Measurements from ENCODE around the gene NRG2. TPM values are rescaled to one million over a fixed set of nuclear protein-coding genes. Genes with fewer than 3 reads are reported as not detected.

Gene NRG2
- total RNA-seq, 1 experiment from 2014 or later = 1.8 TPM

- ChIA-PET POLR2A (ENCODE audit: unreplicated experiment) (no interaction called here), CTCF (no interaction called here)
- Histone ChIP-seq H3K27me3 (ENCODE audit: low read length) (no peaks in the 10 kb centered on the region), H3F3A (ENCODE audit: low read length, unreplicated experiment) (no peaks in the 10 kb centered on the region), H3K9me2 (replicated peaks; ENCODE audit: low read length) (no peaks in the 10 kb centered on the region), H2AFZ (ENCODE audit: low read length) (no peak overlapping the region), H3K9me3 (ENCODE audit: low read length) (no peaks in the 10 kb centered on the region), H3K4me1 (ENCODE audit: insufficient read depth, low read length) (no peaks in the 10 kb centered on the region), H3K4me3 (ENCODE audit: low read length) (no peak overlapping the region), H3K4me2 (ENCODE audit: low read length) (no peak overlapping the region), H3K36me3 (ENCODE audit: low read depth, low read length) (no peaks in the 10 kb centered on the region), H4K20me1 (ENCODE audit: low read length) (no peaks in the 10 kb centered on the region), H3K9ac (ENCODE audit: low read length) (no peak overlapping the region), H3K79me2 (ENCODE audit: low read length) (no peaks in the 10 kb centered on the region), H3K27ac (ENCODE audit: low read length) (no peak overlapping the region)
- DNase-seq (no peak), ATAC-seq (no peak)
- TF ChIP-seq EZH2 (IDR thresholded peaks at IDR 0.05; ENCODE audit: low read length, unreplicated experiment) (no peak), EZH2phosphoT487 (IDR thresholded peaks at IDR 0.05; ENCODE audit: borderline replicate concordance, low read length) (no peak)
- TF ChIP-seq, protein P1, sequence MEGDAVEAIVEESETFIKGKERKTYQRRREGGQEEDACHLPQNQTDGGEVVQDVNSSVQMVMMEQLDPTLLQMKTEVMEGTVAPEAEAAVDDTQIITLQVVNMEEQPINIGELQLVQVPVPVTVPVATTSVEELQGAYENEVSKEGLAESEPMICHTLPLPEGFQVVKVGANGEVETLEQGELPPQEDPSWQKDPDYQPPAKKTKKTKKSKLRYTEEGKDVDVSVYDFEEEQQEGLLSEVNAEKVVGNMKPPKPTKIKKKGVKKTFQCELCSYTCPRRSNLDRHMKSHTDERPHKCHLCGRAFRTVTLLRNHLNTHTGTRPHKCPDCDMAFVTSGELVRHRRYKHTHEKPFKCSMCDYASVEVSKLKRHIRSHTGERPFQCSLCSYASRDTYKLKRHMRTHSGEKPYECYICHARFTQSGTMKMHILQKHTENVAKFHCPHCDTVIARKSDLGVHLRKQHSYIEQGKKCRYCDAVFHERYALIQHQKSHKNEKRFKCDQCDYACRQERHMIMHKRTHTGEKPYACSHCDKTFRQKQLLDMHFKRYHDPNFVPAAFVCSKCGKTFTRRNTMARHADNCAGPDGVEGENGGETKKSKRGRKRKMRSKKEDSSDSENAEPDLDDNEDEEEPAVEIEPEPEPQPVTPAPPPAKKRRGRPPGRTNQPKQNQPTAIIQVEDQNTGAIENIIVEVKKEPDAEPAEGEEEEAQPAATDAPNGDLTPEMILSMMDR (conservative IDR thresholded peaks at IDR 0.05; ENCODE audit: low read depth, low read length) = no peak
- intact Hi-C loops (cut with micrococcal nuclease) = no loop called here
- no TSS peak for BruUV-seq (replicated peaks)
These were observed 149.2 kb downstream of the NRG2 start for GRCh38 chr5:139893873-139894272.

DNA sequence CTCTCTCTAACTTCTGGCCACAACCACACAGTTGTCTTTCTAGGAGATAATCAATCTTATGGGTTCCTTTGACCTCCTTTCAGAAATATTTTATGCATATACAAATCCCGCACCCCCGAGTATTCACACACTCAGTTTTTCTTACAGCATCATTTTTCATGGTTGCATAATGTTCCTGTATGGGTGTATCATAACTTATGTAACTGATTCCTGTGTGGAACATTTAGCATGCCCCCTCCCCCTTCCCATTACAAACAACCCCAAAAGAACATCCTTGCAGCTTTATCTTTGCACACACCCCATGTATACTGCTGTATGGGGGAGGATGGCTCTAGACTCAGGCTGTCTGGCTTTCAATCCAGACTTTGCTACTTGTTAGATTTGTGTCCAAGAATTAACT, 153.7 kb downstream of the NRG2 start:
- Histone ChIP-seq H3K4me2 (ENCODE audit: low read length) (no peak overlapping the region), H3K79me2 (ENCODE audit: low read length) (no peaks in the 10 kb centered on the region), H3K27me3 (ENCODE audit: low read length) (no peaks in the 10 kb centered on the region), H3K27ac (ENCODE audit: low read length) (no peak overlapping the region), H3K9ac (ENCODE audit: low read length) (no peak overlapping the region), H4K20me1 (ENCODE audit: low read length) (no peaks in the 10 kb centered on the region), H3F3A (ENCODE audit: low read length, unreplicated experiment) (no peaks in the 10 kb centered on the region), H3K4me1 (ENCODE audit: insufficient read depth, low read length) (no peaks in the 10 kb centered on the region), H2AFZ (ENCODE audit: low read length) (no peak overlapping the region), H3K9me3 (ENCODE audit: low read length) (no peaks in the 10 kb centered on the region), H3K36me3 (ENCODE audit: low read depth, low read length) (no peaks in the 10 kb centered on the region), H3K4me3 (ENCODE audit: low read length) (no peak overlapping the region), H3K9me2 (replicated peaks; ENCODE audit: low read length) (no peaks in the 10 kb centered on the region)
- no TSS peak for BruUV-seq (replicated peaks)
- no peak for ATAC-seq
- ChIA-PET POLR2A (ENCODE audit: unreplicated experiment) (interaction anchor here (0.6 kb wide), 1 partner anchor 340 kb away, joined by 3 read pairs; no protein-coding TSS in a partner anchor), CTCF (no interaction called here)
- DNase-seq = no peak
- TF ChIP-seq EZH2 (IDR thresholded peaks at IDR 0.05; ENCODE audit: low read length, unreplicated experiment) = no peak
- intact Hi-C loops (cut with micrococcal nuclease) = no loop called here

- Histone ChIP-seq H3K9ac (ENCODE audit: low read length) (no peak overlapping the region), H3K4me3 (ENCODE audit: low read length) (no peak overlapping the region), H3K4me2 (ENCODE audit: low read length) (no peak overlapping the region), H3K4me1 (ENCODE audit: insufficient read depth, low read length) (no peaks in the 10 kb centered on the region), H3K79me2 (ENCODE audit: low read length) (no peaks in the 10 kb centered on the region), H3F3A (ENCODE audit: low read length, unreplicated experiment) (no peaks in the 10 kb centered on the region), H2AFZ (ENCODE audit: low read length) (no peak overlapping the region), H4K20me1 (ENCODE audit: low read length) (no peaks in the 10 kb centered on the region), H3K27me3 (ENCODE audit: low read length) (no peaks in the 10 kb centered on the region), H3K9me2 (replicated peaks; ENCODE audit: low read length) (no peaks in the 10 kb centered on the region), H3K27ac (ENCODE audit: low read length) (no peak overlapping the region), H3K36me3 (ENCODE audit: low read depth, low read length) (no peaks in the 10 kb centered on the region), H3K9me3 (ENCODE audit: low read length) (no peaks in the 10 kb centered on the region)
- no TSS peak for BruUV-seq (replicated peaks)
- no peak for TF ChIP-seq EZH2phosphoT487 (IDR thresholded peaks at IDR 0.05; ENCODE audit: borderline replicate concordance, low read length)
- no peak for TF ChIP-seq EZH2 (IDR thresholded peaks at IDR 0.05; ENCODE audit: low read length, unreplicated experiment)
- TF ChIP-seq, protein P1 (conservative IDR thresholded peaks at IDR 0.05; ENCODE audit: low read depth, low read length) = no peak
- ChIA-PET CTCF (interaction anchor here (0.5 kb wide), 1 partner anchor 177 kb away, joined by 4 read pairs; no protein-coding TSS in a partner anchor), POLR2A (ENCODE audit: unreplicated experiment) (no interaction called here)
- intact Hi-C loops (cut with micrococcal nuclease) = no loop called here
- no peak for ATAC-seq
- no peak for DNase-seq
These were observed 154.7 kb downstream of the NRG2 start for GRCh38 chr5:139888370-139888769.

All from PC-3 (cell line).